Superior temporal gyrus (tissue), 1 donor: Measurements from ENCODE around the gene KIF16B.
"Not testable (repeated sequence)": the region's sequence is repeated elsewhere in the genome, so short reads cannot be mapped to it uniquely, and the experiment has no call there.

Experiments used
- DNase-seq: peaks from one replicate; pipeline ENCODE4 v3.0.0-alpha.2; 2016; ENCODE audit errors: extremely low spot score

The KIF16B gene

GRCh38 chr20:16260133-16260532, 313.1 kb downstream of the KIF16B start:
- not testable (repeated sequence) for DNase-seq

GRCh38 chr20:16258766-16259165, 314.5 kb downstream of the KIF16B start:
- DNase-seq, result no peak

DNA sequence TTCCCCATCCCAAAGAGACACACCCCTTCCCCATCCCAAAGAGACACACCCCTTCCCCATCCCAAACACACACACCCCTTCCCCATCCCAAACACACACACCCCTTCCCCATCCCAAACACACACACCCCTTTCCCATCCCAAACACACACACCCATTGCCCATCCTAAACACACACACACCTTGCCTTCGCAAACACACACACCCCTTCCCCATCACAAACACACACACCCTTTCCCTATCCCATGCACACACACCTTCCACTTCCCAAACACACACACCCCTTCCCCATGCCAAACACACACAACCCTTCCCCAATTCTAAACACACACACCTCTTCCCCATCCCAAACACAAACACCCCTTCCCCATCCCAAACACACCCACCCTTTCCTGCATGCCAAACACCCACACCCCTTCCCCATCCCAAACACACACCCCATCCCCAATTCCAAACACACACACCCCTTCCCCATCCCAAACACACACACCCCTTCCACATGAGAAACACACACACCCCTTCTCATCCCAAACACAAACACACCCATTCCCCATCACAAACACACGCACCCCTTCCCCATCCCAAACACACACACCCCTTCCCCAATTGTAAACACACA, 315.3 kb downstream of the KIF16B start:
- no peak for DNase-seq

DNA sequence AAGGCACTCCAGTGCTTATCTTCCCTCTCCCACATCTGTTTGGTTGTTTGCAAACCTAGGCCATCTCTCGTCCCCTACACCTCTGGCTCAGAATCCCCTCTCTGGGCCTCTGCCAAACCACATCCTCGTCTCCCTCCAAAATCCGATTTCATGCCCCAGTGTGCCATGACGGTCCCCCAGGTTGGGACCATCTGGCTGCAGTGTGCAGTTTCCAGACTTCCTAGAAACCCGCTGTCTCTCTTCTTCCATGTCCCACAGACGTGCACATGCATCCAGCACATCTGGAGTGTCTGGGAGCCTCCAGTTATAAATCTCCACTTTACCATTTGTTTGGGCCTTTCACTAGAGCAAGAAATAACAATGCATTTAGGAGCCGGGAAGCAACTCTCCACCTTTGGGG, 316.2 kb downstream of the KIF16B start:
- DNase-seq, result no peak

DNA sequence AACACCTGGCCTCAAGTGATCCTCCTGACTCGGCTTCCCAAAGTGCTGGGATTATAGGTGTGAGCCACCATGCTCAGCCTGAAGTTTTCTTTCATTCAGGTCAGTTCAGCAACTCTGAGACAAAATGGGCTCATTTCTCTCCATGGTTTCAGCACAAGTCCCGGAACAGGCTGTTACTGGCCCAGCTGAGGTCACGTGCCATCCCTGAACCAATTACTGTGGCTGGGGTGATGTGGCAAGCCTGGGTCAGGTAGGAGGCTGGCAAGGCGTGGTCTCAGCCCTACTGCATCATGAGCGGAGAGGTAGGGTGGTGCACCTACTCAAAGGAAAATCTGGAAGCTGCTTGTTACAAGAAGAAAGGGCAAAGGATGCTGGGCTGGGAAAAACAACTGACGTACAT, 326.4 kb downstream of the KIF16B start:
- no peak for DNase-seq

DNA sequence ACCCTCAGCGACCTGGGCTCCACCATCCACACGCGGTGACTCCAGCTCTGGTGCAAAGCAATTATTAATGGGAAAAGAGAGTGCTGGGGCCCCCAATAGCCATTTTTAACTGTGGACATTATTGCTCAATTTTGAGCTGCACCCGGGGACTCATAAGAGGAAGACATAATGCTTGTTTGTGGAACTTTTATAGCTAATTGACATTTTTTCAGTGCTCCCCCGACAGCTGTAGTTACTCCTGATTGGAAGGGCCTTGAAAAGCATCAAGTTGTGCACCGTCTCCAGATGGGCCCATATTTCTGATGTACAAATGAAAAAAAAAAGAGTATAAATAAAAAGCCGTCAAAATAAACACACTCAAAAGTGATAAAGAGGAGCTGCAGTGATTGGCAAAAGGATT, 327.0 kb downstream of the KIF16B start:
- DNase-seq, result no peak

DNA sequence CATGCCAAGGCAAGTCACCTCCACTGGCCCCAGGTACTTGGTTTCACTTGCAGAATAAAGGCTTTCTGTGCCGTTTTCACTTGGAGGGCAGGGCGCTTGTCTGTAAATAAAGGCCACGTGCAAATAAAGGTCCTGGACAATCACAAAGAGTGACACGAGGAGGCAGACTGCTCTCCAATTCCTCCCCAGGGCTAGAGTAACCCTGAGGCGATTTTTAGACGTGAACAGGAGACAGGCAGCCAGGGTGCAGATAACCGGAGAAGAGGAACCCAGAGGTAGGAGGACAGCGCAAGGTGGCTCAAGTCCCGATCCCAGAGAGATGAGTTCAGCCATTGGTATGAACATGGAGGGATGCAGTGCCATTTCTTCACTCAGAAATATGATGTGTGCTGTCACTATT, 327.4 kb downstream of the KIF16B start:
- no peak for DNase-seq

GRCh38 chr20:16244892-16245291, 328.4 kb downstream of the KIF16B start:
- DNase-seq, result no peak

- DNase-seq, result peak; percentile 38
Observed at GRCh38 chr20:16243470-16243869, 329.8 kb downstream of the KIF16B start.

- peak; percentile 71 for DNase-seq
Observed at GRCh38 chr20:16241911-16242310, 331.3 kb downstream of the KIF16B start.

- no peak for DNase-seq
Observed at GRCh38 chr20:16240355-16240754, 332.9 kb downstream of the KIF16B start.

DNA sequence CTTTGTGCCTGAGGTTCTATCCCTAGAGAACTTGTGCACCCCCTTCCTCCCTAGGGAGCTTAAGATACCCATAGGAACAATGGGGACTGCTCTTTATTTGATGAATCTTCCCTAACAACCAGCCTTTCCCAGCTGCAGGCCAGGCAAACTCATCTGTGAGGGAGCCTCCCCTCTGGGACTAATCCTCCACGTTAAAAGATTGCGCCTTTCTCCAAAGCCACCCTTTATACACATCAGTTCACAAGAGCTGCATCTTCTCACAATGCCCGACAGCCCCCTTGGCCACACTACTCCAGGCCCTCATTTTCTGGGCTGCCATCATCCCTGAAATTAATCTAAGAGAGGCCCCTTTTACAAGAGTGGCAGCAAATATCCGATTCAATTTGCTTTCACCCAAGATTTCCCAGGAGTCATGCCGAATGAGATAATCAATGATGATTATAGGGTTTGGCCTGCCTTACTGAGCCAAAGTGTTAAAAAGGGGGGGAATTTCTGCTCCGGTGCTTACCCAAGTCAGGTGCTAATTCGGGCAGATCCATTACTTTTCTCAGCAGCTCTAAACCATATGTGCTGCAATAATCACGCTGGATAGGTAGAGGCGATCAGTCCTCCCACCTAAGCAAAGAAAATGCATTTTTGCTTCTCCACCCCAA, 336.5 kb downstream of the KIF16B start:
- no peak for DNase-seq

GRCh38 chr20:16230402-16230801, 342.8 kb downstream of the KIF16B start:
- no peak for DNase-seq

GRCh38 chr20:16229813-16230212, 343.4 kb downstream of the KIF16B start:
- DNase-seq, result no peak

GRCh38 chr20:16228722-16229121, 344.5 kb downstream of the KIF16B start:
- DNase-seq, result no peak

GRCh38 chr20:16226961-16227360, 346.3 kb downstream of the KIF16B start:
- not testable (repeated sequence) for DNase-seq

GRCh38 chr20:16224836-16225235, 348.4 kb downstream of the KIF16B start:
- DNase-seq, result no peak

DNA sequence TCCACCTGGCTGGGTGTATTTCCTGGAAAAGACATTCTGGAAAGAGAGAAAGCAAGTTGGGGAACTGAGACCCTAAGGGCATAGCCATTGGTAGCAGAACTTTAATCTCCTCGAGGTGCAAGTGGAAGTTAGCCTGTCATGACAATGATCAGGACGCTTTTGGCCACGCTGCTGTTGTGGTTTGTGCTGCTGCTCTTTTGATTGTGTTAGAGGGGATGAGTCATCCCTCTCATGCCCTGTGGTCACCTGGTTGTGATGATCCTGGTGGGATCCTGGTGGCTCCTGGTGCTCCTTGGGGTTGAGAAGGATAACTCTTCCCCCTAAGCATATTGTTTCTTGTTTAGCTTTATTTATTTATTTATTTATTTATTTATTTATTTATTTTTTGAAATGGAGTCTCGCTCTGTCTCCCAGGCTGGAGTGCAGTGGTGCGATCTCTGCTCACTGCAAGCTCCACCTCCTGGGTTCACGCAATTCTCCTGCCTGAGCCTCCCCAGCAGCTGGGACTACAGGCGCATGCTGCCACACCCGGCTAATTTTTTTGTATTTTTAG, 350.3 kb downstream of the KIF16B start:
- no peak for DNase-seq
